DMS114 treated with DMSO at 0.1 percent for 48 hours (cell line): ENCODE measurements around the gene XRCC5.

Experiments
- DNase-seq: peaks from one replicate; lab custom pipeline; 2025; ENCODE audit not compliant: unreplicated experiment; lab: John Stamatoyannopoulos, UW

The XRCC5 gene

GRCh38 chr2:216151313-216152025 lies 42.3 kb downstream of the XRCC5 start:
- DNase-seq: no peak

DNA sequence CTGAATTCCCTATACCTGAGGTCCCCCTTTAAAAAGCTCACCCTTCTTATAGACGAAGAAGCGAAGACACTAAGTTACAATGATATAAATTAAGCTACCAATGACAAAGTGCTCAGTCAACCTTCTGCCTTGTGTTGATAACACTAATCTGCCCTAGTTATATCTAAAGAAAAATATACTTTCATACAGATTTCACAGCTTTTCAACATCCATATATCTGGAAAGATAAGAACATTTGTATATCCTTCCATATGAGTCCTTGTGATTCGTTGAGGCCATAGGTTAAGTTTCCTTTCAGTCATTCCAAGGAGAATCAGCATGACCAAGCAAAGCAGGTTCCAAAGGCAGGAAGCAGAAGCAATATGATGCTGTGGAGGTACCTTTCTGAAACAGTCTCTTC lies 46.8 kb downstream of the XRCC5 start:
- DNase-seq: no peak

DNA sequence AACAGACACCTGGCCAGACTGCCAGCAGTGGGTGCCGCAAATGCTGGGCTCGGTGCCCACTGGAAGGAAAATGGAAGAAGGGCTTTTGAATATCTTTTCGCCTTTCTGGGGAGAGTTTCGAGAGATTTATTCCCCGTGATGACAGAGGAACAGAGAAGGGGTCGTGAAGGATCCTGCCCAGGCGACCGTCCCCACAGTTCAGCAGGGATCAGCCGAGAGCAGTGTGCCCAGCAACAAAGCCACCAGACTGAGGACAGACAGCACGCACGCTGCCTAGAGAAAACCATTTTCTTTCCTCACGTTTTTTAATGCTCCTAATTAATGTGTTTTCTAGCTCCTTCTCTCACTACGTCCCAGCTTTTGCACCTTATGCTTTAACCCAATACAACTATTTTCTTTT lies 47.7 kb downstream of the XRCC5 start:
- DNase-seq: no peak

DNA sequence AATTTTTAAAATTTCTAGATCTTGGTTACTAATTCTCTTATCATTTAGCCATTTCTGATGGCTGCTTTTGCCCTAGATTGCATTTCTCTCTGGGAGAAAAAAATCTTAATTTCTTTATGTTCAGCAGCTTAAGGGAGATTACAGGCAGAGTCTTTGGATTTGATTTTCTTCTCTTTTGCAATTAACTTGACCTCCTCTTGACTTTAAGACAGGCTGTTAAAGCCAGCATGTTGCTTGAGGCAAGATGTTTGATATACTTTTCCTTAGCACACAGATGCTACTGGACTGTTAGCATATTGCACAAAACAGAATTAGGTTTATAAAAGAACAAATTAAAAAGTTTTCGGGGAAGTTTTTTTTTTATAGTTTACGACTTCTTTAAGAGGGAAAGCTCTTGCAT lies 50.0 kb downstream of the XRCC5 start:
- DNase-seq: no peak

DNA sequence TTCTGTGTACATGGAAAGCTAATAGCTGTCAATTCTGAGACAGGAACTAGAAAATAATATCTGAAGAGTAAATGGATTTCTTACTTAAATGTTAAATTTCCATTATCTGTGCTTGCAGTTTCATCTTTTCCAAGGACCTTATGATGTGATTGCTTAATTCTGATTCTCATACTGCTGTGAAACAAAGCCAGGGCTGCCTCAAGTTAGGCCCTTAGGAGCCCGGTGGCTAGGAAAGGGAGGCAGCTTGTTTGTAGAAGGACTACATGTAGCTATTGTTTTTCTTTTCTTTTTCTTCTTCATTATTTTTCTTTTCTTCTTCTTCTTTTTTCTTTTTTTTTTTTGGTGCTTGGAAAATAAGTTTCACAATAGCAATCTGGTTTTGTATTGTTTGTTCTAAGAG lies 50.5 kb downstream of the XRCC5 start:
- DNase-seq: no peak

DNA sequence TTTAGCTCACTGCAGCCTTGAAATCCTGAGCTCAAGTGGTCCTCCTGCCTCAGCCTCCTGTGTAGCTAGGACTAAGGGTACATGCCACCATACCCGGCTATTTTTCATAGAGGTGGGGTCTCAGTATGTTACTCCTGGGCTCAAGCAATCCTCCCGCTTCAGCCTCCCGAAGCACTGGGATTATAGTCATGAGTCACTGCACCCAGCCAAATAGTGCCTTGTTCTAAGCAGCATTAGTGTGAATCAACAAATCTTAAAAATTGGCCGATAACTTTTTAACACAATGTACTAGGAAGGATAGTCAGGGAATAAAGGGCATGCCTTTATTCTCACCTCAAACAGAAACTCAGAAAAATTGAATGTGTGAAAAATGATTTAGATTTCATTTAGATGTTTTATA lies 51.6 kb downstream of the XRCC5 start:
- DNase-seq: no peak

DNA sequence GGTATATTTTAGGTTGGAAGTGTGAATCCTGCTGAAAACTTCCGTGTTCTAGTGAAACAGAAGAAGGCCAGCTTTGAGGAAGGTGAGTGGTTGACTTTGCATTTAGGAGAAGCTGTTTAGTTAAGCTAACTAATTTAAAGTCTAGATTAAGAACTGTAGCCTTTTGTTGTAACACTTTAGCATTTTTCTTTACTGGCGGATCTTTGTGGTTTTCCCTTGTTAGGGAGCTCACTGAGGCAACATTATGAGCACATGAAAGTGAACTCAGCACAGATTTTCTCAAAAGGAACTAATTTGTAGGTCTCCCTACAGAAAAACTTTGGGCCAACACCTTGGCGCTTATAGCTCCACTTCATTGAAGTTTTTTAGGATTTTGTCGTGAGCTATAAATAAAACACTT lies 52.8 kb downstream of the XRCC5 start:
- no peak for DNase-seq

DNA sequence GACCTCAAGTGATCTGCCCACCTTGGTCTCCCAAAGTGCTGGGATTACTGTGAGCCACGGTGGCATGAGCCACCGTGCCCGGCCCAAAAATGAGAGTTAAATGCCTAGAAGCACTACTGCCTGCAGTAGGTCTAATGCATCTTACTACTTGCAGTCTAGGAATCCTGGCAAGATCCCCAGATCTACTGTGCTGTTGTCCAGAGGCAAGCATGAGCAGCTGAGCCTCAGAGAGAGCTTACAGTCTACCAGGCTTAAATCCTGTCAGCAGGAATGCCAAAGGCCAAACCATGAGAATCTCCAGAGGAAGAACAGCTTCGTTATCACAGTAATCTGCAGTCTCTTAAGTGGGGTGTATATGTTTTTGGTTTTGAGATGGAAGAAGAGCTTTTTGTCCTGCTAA lies 54.4 kb downstream of the XRCC5 start:
- DNase-seq: no peak

- no peak for DNase-seq
These were observed 54.9 kb downstream of the XRCC5 start for GRCh38 chr2:216164087-216164486.

GRCh38 chr2:216164576-216164975 lies 55.4 kb downstream of the XRCC5 start:
- DNase-seq: no peak

GRCh38 chr2:216165711-216166110 lies 56.6 kb downstream of the XRCC5 start:
- DNase-seq: no peak

DNA sequence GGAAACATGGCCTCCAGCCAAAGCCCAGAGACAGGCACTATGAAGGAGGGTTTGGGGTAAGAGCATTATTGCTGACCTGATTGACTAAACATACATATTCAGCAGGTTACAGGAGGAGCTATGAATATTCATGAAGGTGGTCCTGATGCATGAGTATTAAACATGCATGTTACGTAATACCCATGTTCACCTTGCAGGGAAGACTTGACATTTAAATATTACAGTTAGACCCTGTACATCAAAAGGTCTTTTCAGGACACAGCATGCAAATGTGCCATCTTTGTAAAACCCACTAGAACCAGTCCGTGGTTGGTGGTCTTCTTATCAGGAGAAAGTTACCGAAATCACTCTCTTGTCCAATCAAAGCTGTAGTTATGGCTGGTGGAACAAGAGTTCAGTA lies 59.9 kb downstream of the XRCC5 start:
- DNase-seq: no peak

GRCh38 chr2:216170076-216170763 lies 61.1 kb downstream of the XRCC5 start:
- no peak for DNase-seq

GRCh38 chr2:216171011-216171410 lies 61.9 kb downstream of the XRCC5 start:
- no peak for DNase-seq

GRCh38 chr2:216172493-216172892 lies 63.3 kb downstream of the XRCC5 start:
- no peak for DNase-seq

GRCh38 chr2:216179015-216179414 lies 69.9 kb downstream of the XRCC5 start:
- no peak for DNase-seq

GRCh38 chr2:216181351-216181750 lies 72.2 kb downstream of the XRCC5 start:
- no peak for DNase-seq

DNA sequence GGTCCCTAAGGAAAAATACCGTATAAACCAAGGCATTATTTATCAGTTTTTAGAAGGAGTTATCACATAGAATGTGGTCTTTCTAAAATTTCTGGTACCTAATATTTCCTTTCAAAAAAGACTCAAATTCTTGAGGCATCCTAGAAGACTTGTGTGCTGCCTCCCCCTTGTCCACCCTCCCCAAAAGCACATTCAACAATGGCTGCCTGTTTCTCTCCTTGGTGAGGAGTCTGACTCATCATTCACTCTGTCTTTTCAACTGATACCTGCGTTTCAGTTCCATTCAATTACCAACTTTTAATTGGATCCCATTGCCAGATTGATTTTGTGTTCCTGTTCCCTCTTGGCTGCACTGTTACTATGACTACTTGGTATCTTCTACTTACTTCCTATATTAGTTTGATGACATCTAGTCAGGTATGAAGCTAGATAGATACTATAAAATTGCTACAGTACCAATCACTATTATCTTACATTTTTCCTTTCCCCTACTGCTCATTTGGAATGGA lies 72.9 kb downstream of the XRCC5 start:
- no peak for DNase-seq

DNA sequence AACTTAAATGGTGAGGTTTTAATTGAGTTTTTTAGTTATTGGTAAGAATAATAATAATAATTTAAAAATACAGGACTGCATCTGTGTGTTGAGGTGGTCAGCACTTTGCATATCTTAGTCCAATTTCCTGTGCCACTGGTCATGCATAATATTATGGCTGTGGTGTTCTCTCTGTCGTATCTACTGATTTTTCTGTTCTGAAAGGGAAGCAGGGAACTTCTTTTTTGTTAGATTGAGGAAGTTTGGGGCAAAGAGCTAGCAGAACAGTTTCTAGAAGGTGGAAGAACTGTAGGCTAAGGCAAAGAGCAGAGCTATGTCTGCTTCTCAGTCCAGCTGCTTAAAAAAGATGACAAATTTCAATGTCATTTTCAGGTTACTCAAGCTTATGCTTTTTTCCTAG lies 74.3 kb downstream of the XRCC5 start:
- DNase-seq: no peak

GRCh38 chr2:216188559-216188850 lies 79.4 kb downstream of the XRCC5 start:
- no peak for DNase-seq

DNA sequence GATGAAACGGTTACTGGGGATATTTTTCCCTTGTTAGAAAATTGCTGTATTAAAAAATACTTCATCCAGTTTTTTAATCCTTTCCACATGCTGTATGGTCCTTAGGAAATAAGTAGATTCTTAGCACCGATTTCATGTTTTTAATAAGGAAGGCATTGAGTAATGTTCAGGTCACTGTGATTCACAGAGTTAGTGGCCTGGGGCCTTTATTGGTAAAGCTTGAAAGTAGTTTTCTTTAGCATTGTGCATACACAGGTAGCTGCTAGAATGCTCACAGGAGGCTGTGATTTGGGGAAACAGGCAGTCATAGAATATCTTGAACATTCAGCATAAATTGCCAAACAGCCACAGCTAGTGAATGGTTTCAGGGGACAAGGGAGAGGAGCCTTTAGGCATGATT lies 79.8 kb downstream of the XRCC5 start:
- no peak for DNase-seq

GRCh38 chr2:216189410-216189809 lies 80.3 kb downstream of the XRCC5 start:
- no peak for DNase-seq

GRCh38 chr2:216192181-216192580 lies 83.0 kb downstream of the XRCC5 start:
- DNase-seq: no peak
